HG02981 (cell line): ENCODE data around the gene TP53I13.

ENCODE experiments used
- ATAC-seq: cut with Tn5 transposase; IDR thresholded peaks from one replicate; pipeline ENCODE4 v1.9.1; 2021; ENCODE audit warnings: mild to moderate bottlenecking, moderate library complexity; ENCODE audit not compliant: unreplicated experiment

The TP53I13 gene

DNA sequence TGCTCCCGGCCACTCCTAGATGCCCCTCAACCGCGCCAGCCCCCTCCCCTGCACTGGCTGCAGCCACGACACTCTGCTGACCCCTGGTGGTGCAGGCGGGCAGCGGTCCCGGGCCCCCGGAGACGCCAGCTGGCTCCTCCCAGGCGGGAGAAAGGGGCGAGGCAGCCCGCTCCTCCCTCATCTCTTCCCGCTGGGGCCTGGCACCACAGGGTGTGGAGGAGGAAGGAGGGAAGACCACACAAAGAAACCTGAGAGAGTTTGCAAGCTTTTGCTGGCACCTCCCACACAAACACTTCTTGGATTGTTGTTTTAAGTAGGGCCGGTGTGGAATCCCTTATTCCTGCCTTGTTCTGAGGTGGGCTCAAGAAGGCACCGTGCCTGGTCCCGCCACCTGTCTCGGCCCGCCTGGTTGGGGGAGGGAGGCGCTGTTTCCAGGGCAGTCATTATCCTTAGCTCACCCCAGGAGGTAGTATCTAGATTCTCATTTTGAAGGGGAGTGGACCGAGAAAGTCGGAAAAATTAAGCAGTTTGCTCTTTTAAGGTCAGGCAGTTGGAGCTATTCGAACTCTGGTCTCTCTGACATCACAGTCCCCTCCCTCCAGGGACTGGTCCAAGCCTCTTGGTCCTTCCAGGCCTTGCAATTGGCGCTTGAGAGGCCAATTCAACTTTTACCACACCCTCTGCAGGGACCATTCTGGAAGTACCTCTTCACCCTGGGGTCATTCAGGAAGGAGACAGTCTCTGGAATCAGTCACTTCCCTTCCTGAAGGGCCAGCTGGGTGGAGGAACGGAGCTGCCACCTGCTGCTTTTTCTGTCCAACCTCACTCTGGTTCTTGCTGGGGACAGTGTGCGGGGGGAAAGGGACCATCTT is 23.5 kb downstream of the TP53I13 start:
- no peak for ATAC-seq

DNA sequence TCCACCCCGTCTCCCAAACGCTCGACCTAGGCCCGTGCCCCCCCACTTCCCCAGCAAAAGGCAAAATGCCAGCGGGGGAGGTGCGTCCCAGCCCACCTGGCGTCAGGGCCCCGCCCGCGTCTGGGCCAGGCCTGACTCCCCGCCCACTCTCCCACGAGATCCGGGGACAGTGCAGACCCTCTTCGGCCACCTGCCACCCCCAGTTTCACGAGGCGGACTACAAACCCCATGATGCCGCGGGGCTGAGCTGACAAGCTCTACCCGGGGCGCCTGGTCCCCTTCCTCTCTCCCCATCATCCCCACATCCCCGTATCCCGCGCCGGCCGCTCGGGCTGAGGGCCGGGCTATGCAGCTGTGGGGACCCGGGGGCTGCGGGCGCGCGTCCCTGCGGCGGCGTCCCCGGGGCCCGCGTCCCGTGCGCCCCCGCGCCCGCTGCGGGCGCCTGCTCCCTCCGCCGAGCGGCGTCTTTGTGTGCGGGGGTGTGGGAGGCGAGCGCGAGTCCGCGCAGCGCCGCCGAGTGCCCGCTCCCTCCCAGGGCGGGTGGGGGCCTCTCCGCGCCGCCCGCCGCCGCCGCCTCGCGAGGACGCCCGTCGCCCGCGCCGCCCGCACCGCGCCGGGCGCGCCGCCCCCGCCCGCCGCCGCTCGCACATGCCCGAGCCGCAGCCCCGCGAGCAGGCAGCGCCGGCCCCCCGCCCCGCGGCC is 24.5 kb downstream of the TP53I13 start, which contains the start of gene ANKRD13B:
ANKRD13B (plus strand) TSS at position 283 of the 702 bp plus-strand sequence. CDS start 490 bp downstream, outside the sequence.
- no peak for ATAC-seq

DNA sequence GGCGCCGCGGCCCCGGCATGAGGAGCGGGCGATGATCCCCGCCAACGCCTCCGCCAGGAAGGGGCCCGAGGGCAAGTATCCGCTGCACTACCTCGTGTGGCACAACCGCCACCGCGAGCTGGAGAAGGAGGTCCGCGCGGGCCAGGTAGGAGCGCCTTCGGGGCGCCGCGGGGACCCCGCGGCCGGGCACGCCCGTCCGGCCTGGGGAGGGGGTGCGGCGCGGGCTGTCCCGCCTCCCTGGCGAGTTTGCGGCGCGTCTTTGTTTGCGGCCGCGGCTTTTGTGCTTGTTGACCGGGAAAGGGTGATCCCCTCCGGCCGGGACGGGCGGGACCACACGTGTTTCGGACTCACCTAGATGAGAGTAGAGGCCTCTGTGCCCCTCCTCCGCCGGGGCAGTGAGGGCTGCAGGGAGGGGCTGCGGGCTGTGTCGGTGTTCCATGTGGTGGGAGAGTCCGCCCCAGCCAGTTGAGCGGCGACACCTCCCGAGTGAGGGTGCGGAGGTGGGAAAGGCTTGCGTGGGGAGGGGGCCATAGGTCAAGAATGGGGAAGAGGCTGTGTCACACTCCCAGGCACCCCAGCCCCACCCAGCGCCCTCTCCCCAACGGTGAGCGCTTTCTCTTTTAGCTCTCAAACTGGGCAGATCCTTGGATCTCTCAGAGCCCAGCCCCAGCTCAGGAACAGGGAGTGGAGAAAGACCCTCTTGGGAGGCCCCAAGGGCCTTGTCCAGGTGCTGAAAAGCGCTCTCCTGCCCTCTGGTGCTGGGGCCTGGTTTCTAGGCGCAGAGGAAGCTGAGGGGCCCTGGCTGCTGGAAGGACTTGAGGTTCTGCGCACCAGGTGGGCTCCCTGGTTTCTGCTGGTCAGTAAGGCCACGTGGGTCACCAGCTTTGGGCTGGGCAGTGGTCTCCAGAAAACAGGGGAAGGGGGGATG is 25.4 kb downstream of the TP53I13 start:
- ATAC-seq = no peak

DNA sequence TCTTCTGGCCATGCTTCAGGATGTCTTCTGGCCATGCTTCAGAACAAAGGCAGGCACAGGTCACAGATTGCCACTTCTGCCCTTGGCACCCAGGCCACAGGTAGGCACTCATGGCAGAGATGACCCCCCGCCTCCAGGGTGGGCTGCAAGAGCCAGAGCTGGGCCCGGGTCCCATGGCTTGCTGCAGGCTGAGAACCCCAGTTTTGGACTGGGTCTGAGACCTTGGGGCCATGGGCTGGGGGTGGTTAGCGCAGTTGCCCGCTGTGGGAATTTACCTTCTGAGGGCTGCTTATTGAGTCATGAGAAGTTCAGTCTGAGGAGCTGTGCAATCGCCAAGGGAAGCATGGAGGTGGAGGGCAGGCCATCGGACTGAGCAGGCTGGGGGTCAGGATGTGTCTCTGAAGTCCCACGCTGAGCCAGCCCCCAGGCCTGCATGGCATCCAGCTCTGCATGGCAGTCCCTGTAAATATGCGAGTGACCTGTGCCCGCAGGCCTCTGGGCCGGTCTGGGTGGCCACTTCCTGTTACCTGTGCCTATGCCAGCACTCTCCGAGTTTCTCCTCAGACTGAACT is 26.1 kb downstream of the TP53I13 start:
- no peak for ATAC-seq

DNA sequence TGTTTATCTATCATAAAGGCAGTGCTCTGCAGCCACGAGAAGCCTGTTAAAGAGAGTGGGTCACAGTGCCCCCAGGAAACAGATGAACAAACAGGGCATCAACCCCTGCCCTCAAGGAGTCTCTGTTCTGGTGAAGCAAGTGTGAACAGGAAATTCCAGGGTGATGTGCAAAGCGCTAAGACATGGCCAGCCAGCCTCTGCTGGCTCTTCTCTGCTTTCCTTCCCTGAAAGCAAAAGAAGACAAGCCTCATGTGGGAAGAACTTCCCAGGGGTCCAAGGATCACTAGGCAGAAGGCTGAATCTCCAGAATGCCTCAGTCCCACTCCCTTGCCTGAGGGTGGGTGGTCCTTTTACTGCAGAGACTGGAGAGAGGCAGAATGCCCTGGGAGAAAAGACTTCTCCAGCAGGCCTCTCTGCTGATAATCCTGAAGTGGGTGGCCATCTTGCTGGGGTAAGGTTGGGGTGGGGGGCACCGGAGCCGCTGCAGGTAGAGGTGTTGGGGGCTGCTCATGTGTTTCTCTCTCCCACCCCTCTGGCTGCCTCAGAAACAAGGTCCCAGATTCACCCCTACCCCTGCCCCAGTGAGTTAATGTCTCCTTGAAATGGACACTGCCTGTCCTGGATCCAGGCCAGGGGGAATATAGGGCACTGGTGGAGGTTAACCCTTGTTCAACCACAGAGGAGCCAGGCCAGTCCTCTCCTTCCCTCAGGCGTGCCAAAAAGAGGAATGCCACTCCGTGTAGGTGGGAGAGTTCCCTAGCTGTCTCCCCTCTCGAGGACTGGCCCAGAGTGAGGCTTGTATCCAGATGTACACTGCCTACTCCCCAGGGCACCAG is 26.8 kb downstream of the TP53I13 start:
- no peak for ATAC-seq

DNA sequence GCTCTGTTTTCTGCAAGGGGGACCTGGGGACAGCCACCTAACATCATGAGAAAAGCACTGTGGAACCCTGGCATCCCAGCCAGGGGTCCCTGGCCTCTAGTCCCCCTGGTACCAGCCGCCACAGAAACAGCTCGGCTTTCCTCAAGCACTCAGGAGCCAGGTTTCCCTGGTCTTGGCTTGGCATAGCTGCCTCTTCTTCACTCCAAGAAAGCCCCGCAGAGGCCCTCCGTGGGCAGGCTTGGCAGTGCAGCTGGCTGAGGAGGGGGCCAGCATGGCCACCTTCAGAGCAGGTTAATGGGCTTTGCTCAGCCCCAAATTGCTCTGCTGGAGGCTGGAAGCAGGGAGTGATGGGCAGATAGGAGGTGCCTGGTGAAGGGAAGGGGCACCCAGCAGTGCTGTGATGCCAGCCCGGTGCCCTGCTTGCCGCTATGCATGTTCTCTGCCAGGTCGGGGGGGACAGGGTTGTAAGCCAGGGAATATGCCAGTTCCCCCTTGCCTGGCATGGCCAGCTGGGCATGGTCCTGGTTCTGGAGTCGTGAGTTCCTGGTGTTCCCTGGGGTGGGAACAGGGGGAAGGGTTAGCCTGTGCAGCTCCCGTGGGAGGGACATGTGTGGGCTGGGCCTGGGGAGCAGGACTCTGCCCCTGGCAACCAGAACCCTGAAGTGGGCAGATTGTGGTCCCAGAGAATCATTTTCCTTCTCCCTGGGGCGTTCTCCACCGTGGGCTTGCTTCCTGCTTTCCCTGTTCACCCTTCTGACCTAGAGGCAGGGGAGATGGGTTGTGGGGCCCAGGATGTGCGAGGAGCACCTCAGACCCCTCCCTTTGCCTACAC is 27.7 kb downstream of the TP53I13 start:
- no peak for ATAC-seq

DNA sequence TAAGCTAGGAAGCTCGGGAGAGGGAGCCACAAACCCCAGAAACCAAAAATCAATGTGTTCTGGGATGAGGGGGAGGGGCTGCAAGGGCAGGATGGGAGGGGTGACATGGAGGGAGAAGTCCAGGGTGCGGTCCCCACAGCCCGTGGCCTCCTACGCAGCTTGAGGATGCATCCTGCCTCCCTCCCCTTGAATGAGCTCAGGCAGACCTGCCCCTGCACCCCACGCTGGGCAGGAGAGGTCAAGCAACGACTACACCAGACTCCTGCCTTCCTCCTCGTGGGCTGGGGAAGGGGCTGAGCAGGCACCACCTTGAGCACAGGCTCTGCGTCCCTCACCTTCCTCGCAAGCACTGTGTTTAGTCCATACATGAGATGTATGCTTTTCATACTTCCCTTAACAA is 28.3 kb downstream of the TP53I13 start:
- ATAC-seq = no peak

DNA sequence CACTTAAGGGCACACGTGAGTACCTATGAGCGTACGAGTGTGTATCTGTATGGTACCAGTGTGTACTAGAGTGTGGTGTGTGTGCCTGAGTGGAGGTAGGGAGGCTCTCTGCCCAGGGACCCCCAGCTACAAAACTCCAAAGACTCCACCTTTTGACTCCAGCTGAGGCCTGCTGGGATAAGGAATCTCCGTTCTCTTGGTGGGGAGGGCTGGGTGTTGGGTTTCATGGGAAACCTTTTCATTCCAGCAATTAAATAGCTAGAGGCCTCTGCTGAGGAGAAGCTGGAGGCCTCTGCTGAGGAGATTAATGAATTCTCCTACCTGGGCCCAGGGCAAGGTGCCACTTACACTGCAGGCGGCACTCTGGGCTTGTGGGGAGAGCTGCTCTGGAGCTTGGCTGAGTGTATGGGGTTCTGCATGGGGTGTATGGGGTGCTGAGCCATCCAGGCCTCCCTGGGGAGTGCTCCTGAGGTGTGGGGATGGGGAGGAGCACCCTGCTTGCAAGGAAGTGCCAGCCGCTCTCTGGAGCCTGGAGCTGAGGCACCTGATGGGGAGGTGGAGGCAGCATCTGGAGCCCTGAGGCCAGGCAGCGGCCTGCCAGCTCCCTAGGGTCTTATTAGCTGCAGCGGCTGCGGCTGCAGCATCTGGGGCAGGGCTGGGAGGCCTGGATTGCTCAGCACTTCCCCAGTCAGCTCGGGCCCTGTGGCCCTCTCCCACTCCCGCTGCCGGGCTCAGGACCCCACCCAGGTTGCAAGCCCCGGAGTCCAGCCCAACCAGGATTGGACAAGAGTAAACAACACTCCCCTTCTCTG is 29.1 kb downstream of the TP53I13 start:
- ATAC-seq = no peak

DNA sequence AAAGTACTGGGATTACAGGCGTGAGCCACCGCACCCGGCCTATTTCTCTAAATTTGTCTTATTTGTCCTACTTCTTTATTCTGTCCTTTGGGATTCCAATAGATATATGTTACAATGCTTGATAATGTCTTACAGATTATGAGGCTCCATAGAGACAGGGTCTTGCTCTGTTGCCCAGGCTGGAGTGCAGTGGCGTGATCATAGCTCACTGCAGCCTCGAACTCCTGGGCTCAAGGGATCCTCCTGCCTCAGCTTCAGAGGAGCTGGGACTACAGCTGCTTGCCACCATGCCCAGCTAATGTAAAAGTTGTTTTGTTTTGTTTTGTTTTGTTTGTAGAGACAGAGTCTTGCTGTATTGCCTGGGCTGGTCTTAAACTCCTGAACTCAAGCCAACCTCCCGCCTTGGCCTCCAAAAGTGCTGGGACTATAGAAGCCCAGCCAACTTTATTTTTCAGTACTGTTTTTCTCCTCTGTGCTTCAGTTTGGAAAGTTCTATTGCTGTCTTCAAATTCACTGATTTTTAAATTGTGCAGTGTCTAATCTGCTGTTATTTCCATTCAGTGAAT is 34.7 kb downstream of the TP53I13 start:
- ATAC-seq = no peak

DNA sequence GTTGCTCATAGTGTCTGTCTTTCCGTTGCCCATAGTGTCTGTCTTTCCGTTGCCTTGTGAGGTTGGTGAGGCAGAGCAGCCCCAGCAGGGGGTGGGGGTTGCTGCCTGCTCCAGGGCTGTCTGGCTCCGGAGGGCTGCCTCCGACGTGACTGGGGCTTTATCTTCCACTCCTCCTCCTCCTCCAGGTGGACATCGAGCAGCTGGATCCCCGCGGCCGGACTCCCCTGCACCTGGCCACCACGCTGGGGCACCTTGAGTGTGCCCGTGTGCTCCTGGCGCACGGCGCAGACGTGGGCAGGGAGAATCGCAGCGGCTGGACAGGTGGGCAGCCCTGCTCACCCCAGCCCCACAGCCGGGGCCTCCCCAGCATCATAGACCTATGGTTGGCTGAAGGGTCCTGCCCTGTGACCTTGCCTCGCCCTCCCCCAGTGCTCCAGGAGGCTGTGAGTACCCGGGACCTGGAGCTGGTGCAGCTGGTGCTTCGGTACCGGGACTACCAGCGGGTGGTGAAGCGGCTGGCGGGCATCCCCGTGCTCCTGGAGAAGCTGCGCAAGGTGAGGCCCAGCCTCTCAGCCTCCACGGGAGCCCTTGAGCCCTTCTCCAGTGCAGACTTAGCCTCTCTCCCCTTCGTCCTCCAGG is 39.2 kb downstream of the TP53I13 start:
- ATAC-seq = no peak

DNA sequence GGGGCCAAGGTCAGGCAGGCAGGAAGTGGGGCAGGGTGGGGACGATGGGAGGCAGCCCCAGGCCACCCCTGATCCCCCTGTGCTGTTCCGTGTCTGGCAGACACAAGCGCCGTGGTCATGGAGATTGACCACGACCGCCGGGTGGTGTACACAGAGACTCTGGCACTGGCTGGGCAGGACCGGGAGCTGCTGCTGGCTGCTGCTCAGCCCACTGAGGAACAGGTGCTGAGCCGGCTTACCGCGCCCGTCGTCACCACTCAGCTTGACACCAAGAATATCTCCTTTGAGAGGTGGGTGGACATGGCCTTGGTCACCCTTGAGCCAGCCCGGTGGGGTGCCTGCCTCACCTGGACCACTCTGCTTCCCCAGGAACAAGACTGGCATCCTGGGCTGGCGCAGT is 40.5 kb downstream of the TP53I13 start:
- ATAC-seq = no peak

DNA sequence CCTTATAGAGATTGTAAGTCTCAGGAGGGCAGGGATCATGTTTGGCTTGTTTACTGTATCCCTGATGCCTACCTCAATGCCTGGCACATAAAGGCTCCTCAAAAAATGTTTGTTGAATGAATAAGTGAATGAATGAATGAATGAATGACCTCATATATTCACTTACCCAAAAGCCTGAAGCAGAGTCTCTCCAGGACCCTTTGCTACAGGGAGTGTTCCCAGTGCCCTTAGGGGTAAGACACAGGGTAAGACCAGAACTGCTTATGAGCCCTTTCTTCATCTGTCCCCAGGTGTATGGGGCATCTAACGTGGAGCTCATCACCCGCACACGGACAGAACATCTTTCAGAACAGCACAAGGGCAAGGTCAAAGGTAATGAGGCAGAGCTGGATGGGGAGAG is 41.9 kb downstream of the TP53I13 start:
- ATAC-seq = no peak

DNA sequence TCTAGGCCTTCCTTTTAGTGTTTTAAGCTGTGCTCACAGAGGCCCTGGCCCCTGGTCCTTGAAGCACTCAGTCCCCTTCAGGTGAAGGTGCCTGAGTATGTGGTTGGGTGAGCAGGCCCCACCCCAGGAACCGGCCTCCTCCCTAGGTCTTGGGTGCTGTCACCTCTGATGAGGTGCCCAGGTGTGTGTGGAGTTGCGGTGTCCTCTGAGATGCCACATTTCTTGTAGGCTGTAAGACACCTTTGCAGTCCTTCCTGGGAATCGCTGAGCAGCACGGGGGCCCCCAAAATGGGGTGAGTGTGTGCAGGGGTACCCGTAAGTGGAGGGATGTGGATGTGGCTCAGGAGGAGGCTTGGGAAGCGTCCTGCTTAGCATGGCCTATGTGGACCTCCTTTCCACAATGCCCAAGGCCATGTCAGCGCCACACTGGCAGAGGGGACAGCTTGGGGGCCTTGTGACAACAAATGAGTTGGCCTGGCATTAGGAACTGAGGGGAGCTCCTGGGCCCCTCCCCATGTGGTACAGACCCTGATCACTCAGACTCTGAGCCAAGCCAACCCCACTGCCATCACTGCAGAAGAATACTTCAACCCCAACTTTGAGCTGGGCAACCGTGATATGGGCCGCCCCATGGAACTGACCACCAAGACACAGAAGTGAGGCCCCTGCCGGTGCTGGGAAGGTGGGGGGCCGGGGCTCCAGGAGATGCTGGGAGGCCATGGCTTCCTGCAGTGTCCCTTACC is 43.0 kb downstream of the TP53I13 start:
- no peak for ATAC-seq

DNA sequence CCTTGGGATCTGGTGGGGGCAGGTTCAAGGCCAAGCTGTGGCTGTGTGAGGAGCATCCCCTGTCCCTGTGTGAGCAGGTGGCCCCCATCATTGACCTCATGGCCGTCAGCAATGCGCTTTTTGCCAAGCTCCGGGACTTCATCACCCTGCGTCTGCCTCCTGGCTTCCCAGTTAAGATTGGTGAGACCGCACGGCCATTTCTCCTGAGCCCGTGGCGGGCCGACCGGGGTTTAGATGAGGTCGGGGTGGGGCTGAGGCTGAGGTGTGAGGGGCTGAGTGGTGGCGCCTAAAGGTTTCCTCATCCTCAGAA is 43.5 kb downstream of the TP53I13 start:
- ATAC-seq = no peak

DNA sequence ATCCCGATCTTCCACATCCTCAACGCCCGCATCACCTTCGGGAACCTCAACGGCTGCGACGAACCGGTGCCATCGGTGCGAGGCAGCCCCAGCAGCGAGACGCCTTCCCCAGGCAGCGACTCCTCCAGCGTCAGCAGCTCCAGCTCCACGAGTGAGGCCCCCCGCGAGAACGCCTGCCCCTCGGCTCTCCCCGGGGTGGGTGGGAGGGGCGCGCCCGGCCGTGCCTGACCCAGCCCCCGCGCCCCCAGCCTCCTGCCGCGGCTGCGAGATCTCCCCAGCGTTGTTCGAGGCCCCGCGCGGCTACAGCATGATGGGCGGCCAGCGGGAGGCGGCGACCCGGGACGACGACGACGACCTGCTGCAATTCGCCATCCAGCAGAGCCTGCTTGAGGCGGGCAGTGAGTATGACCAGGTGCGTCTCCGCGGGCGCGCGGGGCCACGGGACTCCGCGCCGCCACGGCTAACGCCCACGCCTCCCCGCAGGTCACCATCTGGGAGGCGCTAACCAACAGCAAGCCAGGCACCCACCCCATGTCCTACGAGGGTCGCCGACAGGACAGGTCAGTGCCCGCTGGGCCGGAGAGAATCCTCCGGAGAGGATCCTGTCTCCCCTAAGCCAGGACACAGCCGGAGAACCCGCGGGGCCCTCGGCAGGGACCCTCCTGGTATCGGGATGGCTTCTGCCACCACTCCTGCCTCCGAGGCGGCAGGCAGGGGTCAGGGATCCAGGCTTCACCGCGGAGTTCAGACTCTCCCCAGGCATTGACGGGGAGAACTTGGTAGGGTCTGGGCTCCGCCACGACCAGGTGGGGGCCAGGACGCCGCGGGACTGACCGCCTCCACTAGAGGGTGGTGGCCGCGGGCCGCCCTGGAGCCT is 44.1 kb downstream of the TP53I13 start:
- no peak for ATAC-seq

DNA sequence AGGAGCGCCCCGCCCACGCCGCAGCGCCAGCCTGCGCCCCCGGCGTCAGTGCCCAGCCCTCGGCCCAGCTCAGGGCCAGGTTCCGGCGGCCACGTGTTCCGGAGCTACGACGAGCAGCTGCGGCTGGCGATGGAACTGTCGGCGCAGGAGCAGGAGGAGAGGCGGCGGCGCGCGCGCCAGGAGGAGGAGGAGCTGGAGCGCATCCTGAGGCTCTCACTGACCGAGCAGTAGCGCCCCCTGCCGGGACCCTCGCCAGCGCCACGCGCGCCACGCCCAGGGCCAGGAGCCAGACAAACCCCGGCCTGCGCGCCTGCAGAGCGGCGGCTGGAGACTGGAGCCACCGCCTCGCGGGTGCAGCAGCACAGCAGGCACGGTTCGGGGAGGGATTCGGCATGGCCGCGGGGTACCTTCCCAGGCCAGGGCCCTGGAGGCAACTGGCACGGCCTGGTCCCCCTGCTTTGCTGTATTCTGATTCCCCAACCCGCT is 44.9 kb downstream of the TP53I13 start:
- ATAC-seq = peak; percentile 34
